HEK293T (cell line): ENCODE results near the gene RASA2.

Experiments used
- CTCF ChIA-PET: fragments of 350-600 bp; formaldehyde crosslinking; extraction: SDS; loops from one replicate; lab custom pipeline; 2021; ENCODE audit warnings: antibody characterized with exemption, inconsistent platforms; lab: Yijun Ruan, JAX
- POLR2A ChIA-PET: fragments of 350-600 bp; formaldehyde crosslinking; extraction: SDS; loops from one replicate; lab custom pipeline; 2020; ENCODE audit warnings: antibody characterized with exemption, inconsistent platforms; lab: Yijun Ruan, JAX
- DNase-seq: peaks from one replicate; pipeline ENCODE4 v3.0.0; 2012; ENCODE audit warnings: mixed read lengths; ENCODE audit errors: extremely low spot score
- ARNT ChIP-seq: fragments of 450-650 bp; IDR thresholded peaks from 2 replicates; pipeline ENCODE4 v1.6.1; 2017; ENCODE audit warnings: mild to moderate bottlenecking
- BHLHE40 ChIP-seq: fragments of 450-650 bp; IDR thresholded peaks from 2 replicates; pipeline ENCODE4 v1.6.1; 2016; ENCODE audit warnings: mild to moderate bottlenecking, moderate library complexity, borderline replicate concordance
- CTBP1 ChIP-seq: fragments of 450-650 bp; IDR thresholded peaks from 2 replicates; pipeline ENCODE4 v1.6.1; 2016; ENCODE audit warnings: borderline replicate concordance
- ELF4 ChIP-seq: fragments of 450-650 bp; IDR thresholded peaks from 2 replicates; pipeline ENCODE4 v1.6.1; 2017; ENCODE audit warnings: antibody characterized with exemption
- FOXA1 ChIP-seq: fragments of 450-650 bp; IDR thresholded peaks from 2 replicates; pipeline ENCODE4 v1.6.1; 2016; ENCODE audit warnings: mild to moderate bottlenecking
- FOXK2 ChIP-seq: fragments of 450-650 bp; IDR thresholded peaks from 2 replicates; pipeline ENCODE4 v1.6.1; 2016; ENCODE audit warnings: mild to moderate bottlenecking
- FOXM1 ChIP-seq: fragments of 450-650 bp; IDR thresholded peaks from 2 replicates; pipeline ENCODE4 v1.6.1; 2017; ENCODE audit warnings: mild to moderate bottlenecking, borderline replicate concordance
- HDGF ChIP-seq: fragments of 450-650 bp; IDR thresholded peaks from 2 replicates; pipeline ENCODE4 v1.6.1; 2017; ENCODE audit warnings: antibody characterized with exemption, borderline replicate concordance
- L3MBTL2 ChIP-seq: fragments of 450-650 bp; conservative IDR thresholded peaks from 2 replicates; pipeline ENCODE4 v1.6.1; 2016; ENCODE audit warnings: mild to moderate bottlenecking
- LEF1 ChIP-seq: fragments of 450-650 bp; IDR thresholded peaks from 2 replicates; pipeline ENCODE4 v1.6.1; 2017; ENCODE audit warnings: mild to moderate bottlenecking, borderline replicate concordance
- NFRKB ChIP-seq: fragments of 450-650 bp; IDR thresholded peaks from 2 replicates; pipeline ENCODE4 v1.6.1; 2016; ENCODE audit warnings: mild to moderate bottlenecking, moderate library complexity
- SP1 ChIP-seq: fragments of 450-650 bp; IDR thresholded peaks from 2 replicates; pipeline ENCODE4 v1.6.1; 2017
- SUZ12 ChIP-seq: fragments of 450-650 bp; IDR thresholded peaks from 2 replicates; pipeline ENCODE4 v1.6.1; 2016; ENCODE audit warnings: mild to moderate bottlenecking
- TARDBP ChIP-seq: fragments of 450-650 bp; IDR thresholded peaks from 2 replicates; pipeline ENCODE4 v1.6.1; 2016
- ZNF384 ChIP-seq: fragments of 450-650 bp; IDR thresholded peaks from 2 replicates; pipeline ENCODE4 v1.6.1; 2016
- TF ChIP-seq, protein P1 (sequence below): fragments of 450-650 bp; IDR thresholded peaks from 2 replicates; pipeline ENCODE4 v1.6.1; 2016

Gene RASA2

DNA sequence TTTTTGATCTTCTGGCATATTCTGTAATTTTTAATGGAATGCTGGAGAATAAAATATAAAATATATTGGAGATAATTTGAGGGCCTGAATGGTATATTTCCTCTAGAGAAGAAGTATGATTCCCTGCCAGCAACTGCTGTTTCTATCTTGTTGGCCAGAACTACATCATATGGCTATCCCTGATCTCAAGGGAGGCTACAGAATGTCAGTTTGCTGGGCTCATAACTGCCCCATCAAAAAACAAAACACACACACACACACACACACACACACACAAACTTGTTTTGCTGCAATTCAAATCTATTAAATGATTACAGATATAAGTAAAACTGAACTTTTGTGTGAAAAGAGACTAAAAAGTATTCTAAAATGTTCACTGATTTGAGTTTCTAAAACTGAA lies 51.0 kb downstream of the RASA2 start:
- no peak for TF ChIP-seq FOXM1
- TF ChIP-seq LEF1, result no peak
- no peak for TF ChIP-seq ARNT
- TF ChIP-seq CTBP1, result no peak
- TF ChIP-seq FOXA1, result no peak
- no peak for TF ChIP-seq SUZ12
- DNase-seq, result no peak
- ChIA-PET POLR2A (no interaction called here), CTCF (no interaction called here)

DNA sequence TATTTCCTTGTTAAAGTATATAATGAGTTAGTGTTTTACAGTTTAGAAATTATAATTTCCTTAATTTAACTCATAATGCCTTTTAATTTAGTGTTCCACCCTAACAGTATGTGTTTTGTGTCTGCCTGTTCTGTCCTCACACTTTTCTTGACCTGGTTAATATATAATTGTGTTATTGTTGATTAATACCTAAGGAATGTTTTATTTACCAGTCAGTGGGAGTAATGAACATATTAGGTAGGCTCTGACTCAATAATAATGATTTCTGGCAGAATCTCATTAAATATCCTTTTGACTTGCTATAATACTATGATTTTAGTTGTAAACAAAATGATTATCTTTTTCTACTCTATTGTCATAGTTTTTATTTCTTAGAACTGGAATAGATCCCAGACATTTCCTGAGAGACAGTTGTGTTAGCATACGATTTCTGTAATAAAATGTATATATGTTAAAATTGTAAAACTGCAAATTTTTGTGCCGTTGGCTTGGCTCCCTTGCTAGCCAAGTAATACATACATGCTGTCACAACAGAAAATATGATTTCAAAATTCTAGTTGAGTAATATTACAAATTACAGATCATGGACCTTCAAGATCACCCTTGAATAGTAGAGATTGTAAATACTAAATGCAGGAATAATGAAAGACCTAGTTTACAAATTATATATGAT lies 51.9 kb downstream of the RASA2 start:
- TF ChIP-seq HDGF (no peak), FOXA1 (no peak), FOXK2 (no peak), ARNT (no peak)
- ChIA-PET CTCF (no interaction called here), POLR2A (no interaction called here)
- no peak for DNase-seq

DNA sequence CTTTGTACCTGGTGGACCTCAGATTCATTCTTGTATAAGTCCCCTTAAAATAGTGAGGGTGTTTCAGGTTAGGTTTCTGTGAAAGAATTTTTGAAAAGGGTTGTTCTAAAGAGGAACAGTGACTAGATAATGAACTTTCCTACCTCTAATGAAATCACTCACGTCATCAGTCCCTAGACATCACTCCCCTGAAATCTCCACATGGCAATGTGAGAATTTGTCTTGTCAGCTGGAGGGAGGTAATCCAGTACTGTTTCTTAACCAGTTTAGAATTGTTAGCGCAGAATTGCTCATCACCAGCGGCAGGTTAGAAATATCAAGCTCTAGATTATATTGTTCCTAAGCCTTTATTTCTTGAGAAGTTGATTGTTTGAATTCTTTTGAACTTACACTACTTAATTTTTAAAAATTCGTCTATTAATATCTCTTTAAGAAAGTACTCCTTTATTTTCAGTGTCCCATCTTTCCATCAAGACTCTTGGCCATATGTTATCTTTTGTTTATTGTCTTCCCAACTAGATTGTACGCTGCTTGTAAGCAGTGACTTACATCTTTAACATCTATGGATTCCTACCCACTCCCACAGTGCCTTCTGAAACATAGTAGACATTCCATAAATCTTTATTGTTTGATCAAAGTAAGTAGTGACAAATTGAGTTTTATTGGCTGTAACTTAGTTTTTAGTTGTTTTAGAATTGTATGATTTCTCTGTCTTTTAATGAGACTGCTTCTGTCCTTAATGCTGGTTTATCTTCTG lies 52.8 kb downstream of the RASA2 start:
- ChIA-PET CTCF (no interaction called here), POLR2A (no interaction called here)
- TF ChIP-seq NFRKB (no peak), ARNT (no peak), SUZ12 (no peak), CTBP1 (no peak), ELF4 (no peak), LEF1 (no peak), HDGF (no peak), FOXM1 (no peak), FOXA1 (no peak), FOXK2 (no peak), TARDBP (no peak), ZNF384 (no peak), SP1 (no peak), BHLHE40 (no peak), L3MBTL2 (no peak)
- TF ChIP-seq, protein P1, sequence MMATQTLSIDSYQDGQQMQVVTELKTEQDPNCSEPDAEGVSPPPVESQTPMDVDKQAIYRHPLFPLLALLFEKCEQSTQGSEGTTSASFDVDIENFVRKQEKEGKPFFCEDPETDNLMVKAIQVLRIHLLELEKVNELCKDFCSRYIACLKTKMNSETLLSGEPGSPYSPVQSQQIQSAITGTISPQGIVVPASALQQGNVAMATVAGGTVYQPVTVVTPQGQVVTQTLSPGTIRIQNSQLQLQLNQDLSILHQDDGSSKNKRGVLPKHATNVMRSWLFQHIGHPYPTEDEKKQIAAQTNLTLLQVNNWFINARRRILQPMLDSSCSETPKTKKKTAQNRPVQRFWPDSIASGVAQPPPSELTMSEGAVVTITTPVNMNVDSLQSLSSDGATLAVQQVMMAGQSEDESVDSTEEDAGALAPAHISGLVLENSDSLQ, result no peak
- no peak for DNase-seq

DNA sequence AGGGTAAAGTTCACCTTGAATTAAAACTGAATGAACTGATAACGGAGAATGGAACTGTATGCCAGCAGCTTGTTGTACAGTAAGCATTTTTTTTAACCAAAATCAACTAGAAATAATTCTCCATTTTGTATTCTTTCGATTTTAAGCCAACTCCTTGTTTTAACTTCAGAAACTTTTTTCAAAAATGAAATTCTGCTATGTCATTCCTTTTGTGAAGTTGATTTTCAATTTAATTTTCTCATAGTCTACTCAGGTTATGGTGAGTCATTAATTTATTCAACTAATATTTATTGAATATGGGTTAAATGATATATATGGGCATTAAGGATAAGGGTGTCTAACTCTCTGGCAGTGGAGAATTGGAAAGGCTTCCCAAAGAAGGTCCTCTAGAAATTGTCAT lies 53.7 kb downstream of the RASA2 start:
- TF ChIP-seq HDGF (no peak), TARDBP (no peak), CTBP1 (no peak), FOXA1 (no peak), SUZ12 (no peak), SP1 (no peak), L3MBTL2 (no peak), NFRKB (no peak), ARNT (no peak), ZNF384 (no peak), LEF1 (no peak), FOXK2 (no peak), ELF4 (no peak), FOXM1 (no peak), BHLHE40 (no peak)
- TF ChIP-seq, protein P1, result no peak
- ChIA-PET POLR2A (no interaction called here), CTCF (no interaction called here)
- DNase-seq, result no peak

DNA sequence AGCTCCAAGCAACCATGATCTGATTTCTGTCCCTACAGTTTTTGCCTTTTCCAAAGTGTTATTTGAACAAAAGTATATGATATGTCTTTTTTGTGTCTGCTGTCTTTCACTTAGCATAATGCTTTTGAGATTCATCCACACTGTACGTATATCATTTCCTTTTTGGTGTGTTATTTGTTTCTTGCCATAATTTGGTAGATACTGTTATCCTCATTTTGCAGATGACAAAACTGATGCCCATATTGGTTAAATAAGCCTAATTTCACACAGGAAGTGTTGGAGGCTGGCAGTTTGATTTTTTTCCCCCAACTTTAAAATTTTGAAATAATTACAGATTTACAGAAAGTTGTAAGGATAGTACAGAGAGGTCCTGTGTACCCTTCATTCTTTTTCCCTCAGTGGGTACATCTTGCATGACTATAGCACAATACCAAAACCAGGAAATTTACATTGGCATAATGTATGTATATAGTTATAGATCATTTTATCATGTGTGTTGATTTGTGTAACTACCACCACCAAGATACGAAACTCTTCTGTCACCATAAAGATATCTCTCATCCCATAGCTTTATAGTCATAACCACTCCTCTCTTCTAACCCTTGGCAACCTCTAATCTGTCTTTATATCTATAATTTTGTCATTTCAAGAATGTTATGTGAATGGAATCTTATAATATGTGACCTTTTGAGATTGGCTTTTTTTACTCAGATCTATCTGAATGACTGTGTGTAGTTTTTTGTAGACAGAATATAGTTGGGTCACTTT lies 55.6 kb downstream of the RASA2 start:
- TF ChIP-seq SUZ12, result no peak
- TF ChIP-seq FOXK2, result no peak
- no peak for DNase-seq
- CTCF ChIA-PET, result interaction anchor here (0.5 kb wide), 1 partner anchor 82 kb away, joined by 3 read pairs; no protein-coding TSS in a partner anchor
- POLR2A ChIA-PET, result no interaction called here

DNA sequence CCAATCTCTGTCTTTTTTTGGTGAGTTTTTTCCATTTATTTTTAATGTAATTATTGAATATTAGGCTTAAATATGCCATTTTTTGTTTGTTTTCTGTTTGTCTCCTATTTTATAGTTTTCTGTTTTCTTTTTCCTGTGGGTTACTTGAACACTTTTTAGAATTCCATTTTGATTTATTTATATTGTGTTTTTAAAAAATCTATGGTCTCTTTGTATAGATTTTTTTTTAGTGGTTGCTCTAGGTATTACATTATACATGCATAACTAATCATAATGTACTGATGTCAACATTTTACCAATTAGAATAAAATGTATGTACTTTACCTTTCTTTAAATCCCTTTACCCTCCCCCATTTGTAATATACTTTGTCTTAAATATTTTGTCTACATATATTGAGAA lies 56.2 kb downstream of the RASA2 start:
- ChIA-PET POLR2A (no interaction called here), CTCF (no interaction called here)
- no peak for DNase-seq
- TF ChIP-seq FOXA1 (no peak), ARNT (no peak), LEF1 (no peak), BHLHE40 (no peak), TARDBP (no peak), NFRKB (no peak), CTBP1 (no peak), FOXK2 (no peak), SUZ12 (no peak), L3MBTL2 (no peak), FOXM1 (no peak), SP1 (no peak), ZNF384 (no peak)

DNA sequence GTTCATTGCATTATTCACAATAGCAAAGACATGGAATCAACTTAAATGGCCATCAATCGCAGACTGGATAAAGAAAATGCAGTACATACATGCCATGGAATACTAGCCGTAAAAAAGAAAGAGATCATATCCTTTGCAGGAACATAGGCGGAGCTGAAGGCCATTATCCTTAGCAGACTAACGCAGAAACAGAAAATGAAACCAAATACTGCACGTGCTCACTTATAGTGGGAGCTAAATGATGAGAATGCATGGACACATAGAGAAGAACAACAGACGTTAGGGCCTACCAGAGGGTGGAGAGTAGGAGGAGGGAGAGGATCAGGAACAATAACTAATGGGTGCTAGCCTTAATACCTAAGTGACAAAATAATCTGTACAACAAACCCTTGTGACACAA lies 57.9 kb downstream of the RASA2 start:
- ChIA-PET CTCF (no interaction called here), POLR2A (no interaction called here)
- TF ChIP-seq FOXK2, result no peak
- no peak for TF ChIP-seq L3MBTL2
- TF ChIP-seq CTBP1, result no peak
- TF ChIP-seq, protein P1, result no peak
- no peak for TF ChIP-seq ARNT
- no peak for TF ChIP-seq NFRKB
- no peak for TF ChIP-seq SP1
- no peak for TF ChIP-seq ELF4
- TF ChIP-seq ZNF384, result no peak
- TF ChIP-seq FOXM1, result no peak
- TF ChIP-seq BHLHE40, result no peak
- no peak for TF ChIP-seq HDGF
- no peak for DNase-seq
